Esophagus squamous epithelium (tissue), 5 donors: Measurements from ENCODE around the gene FEM1B. TPM values are rescaled to one million over a fixed set of nuclear protein-coding genes. Genes with fewer than 3 reads are reported as not detected.
A peak's percentile ranks its signal among the peaks of the same experiment; 100 is the strongest.

Source experiments
- DNase-seq: peaks from one replicate; lab custom pipeline; 2025; lab: John Stamatoyannopoulos, UW
- H3K27ac ChIP-seq, 4 donors: fragments of 200-600 bp; sonication (generic); one replicate each; pipeline ENCODE4 v1.5.1; 2016 to 2019; ENCODE audit warnings: mild to moderate bottlenecking in 1 of 4
- H3K27me3 ChIP-seq, 4 donors: fragments of 200-600 bp; sonication (generic); 1 replicate in 3 of 4; 2 replicates in 1 of 4; pipeline versions ENCODE4 v1.5.1 to v1.6.0; 2017 to 2021; ENCODE audit warnings: antibody characterized with exemption in 1 of 4
- H3K36me3 ChIP-seq, 3 donors: fragments of 200-600 bp; sonication (generic); one replicate each; pipeline ENCODE4 v1.5.1; 2016 to 2019
- H3K4me1 ChIP-seq, 3 donors: fragments of 200-600 bp; sonication (generic); one replicate each; pipeline ENCODE4 v1.5.1; 2017 to 2019
- H3K4me3 ChIP-seq, 4 donors: fragments of 200-600 bp; sonication (generic); 1 replicate in 3 of 4; 2 replicates in 1 of 4; pipeline ENCODE4 v1.5.1; 2016 to 2019; ENCODE audit warnings: mild to moderate bottlenecking in 2 of 4, moderate library complexity in 1 of 4
- H3K9me3 ChIP-seq, 3 donors: fragments of 200-600 bp; sonication (generic); one replicate each; pipeline ENCODE4 v1.5.1; 2016 to 2019
- CTCF ChIP-seq, 6 experiments: fragments of 450-650 bp in 4 of 6; fragments of 200-600 bp in 2 of 6; sonication (generic) in 2 of 6; IDR thresholded peaks; one replicate each; pipeline ENCODE4 v1.5.1; 2016 to 2019; ENCODE audit warnings: antibody characterized with exemption in 6 of 6, mild to moderate bottlenecking in 4 of 6, moderate library complexity in 4 of 6
- POLR2A ChIP-seq, 4 donors: fragments of 450-650 bp; IDR thresholded peaks; one replicate each; pipeline ENCODE4 v1.6.1; 2017; ENCODE audit warnings: antibody characterized with exemption in 4 of 4, mild to moderate bottlenecking in 4 of 4, moderate library complexity in 3 of 4
- WGBS, 2 donors: methylation state at CpG; one replicate each; pipeline ENCODE4 v1.1.5; 2018; 5-methylcytosine and 5-hydroxymethylcytosine counted together
- intact Hi-C: fragments of 100-400 bp; cut with DNase I; formaldehyde crosslinking; loops from one replicate; pipeline ENCODE4 v1.15.0; 2022
- total RNA-seq, 4 donors: library from RNA; depleted of rRNA; stranded (reverse); fragments of >200 nt; gene quantifications; one replicate each; pipeline ENCODE4 v1.1.0, GENCODE V29; 2016
- donor health status: DM: yes; HTN: yes; CAD: no.

FEM1B gene
- total RNA-seq, 4 donors from 2014 or later, result 32.3 to 64.4 (median 46.8) TPM

GRCh38 chr15:68309024-68309423, 31.5 kb downstream of the FEM1B start:
- H3K27me3 ChIP-seq, result peaks cover 0 to 22% (median 0%) of the 10 kb centered on the region in 4 donors
- no peak for TF ChIP-seq CTCF (IDR thresholded peaks at IDR 0.05)
- no peak for TF ChIP-seq POLR2A (IDR thresholded peaks at IDR 0.05)
- H3K9me3 ChIP-seq, result no peaks in the 10 kb centered on the region
- no peaks in the 10 kb centered on the region for H3K36me3 ChIP-seq
- no peak overlapping the region for H3K4me3 ChIP-seq
- peaks cover 3 to 22% (median 4%) of the 10 kb centered on the region in 3 donors for H3K4me1 ChIP-seq
- DNase-seq, result no peak
- intact Hi-C loops, result loop anchor here (5.0 kb wide), 1 partner anchor 57 kb away; no protein-coding TSS in a partner anchor
- WGBS, 2 donors, result 55 to 73% methylated on average over 3 of the region's 3 CpGs
- no peak overlapping the region for H3K27ac ChIP-seq

- H3K4me1 ChIP-seq, result peaks cover 3 to 22% (median 4%) of the 10 kb centered on the region in 3 donors
- WGBS, 2 donors, result 41 to 47% methylated on average over 7 of the region's 7 CpGs
- no peaks in the 10 kb centered on the region for H3K36me3 ChIP-seq
- no peaks in the 10 kb centered on the region for H3K9me3 ChIP-seq
- H3K27ac ChIP-seq, result peak overlapping the region in 2 of 4 donors; percentile 42 to 49
- H3K27me3 ChIP-seq, result peaks cover 0 to 28% (median 0%) of the 10 kb centered on the region in 4 donors
- DNase-seq, result no peak
- intact Hi-C loops, result loop anchor here (10.0 kb wide), 1 partner anchor 245 kb away; no protein-coding TSS in a partner anchor
- no peak overlapping the region for H3K4me3 ChIP-seq
- TF ChIP-seq POLR2A (IDR thresholded peaks at IDR 0.05) (no peak), CTCF (IDR thresholded peaks at IDR 0.05) (no peak)
Observed at GRCh38 chr15:68310178-68310803, 32.7 kb downstream of the FEM1B start.

- Histone ChIP-seq H3K27ac (peak overlapping the region in 2 of 4 donors; percentile 42 to 49), H3K4me3 (no peak overlapping the region), H3K9me3 (no peaks in the 10 kb centered on the region), H3K27me3 (peaks cover 0 to 35% (median 0%) of the 10 kb centered on the region in 4 donors), H3K36me3 (no peaks in the 10 kb centered on the region), H3K4me1 (peaks cover 3 to 28% (median 4%) of the 10 kb centered on the region in 3 donors)
- intact Hi-C loops, result loop anchor here (10.0 kb wide), 1 partner anchor 244 kb away; no protein-coding TSS in a partner anchor
- DNase-seq, result no peak
- 90 to 91% methylated on average over 4 to 16 of the region's 22 CpGs for WGBS, 2 donors
- no peak for TF ChIP-seq POLR2A (IDR thresholded peaks at IDR 0.05)
- no peak for TF ChIP-seq CTCF (IDR thresholded peaks at IDR 0.05)
Observed at GRCh38 chr15:68310804-68311463, 33.4 kb downstream of the FEM1B start.

- Histone ChIP-seq H3K4me1 (peaks cover under 1 to 27% (median 4%) of the 10 kb centered on the region in 3 donors), H3K4me3 (no peak overlapping the region), H3K27ac (no peak overlapping the region), H3K9me3 (no peaks in the 10 kb centered on the region), H3K27me3 (peaks cover 0 to 39% (median 0%) of the 10 kb centered on the region in 4 donors), H3K36me3 (no peaks in the 10 kb centered on the region)
- DNase-seq, result no peak
- 79 to 93% methylated on average over 3 of the region's 3 CpGs for whole genome bisulfite sequencing, 2 donors
- intact Hi-C loops, result loop anchor here (10.0 kb wide), 1 partner anchor 243 kb away; no protein-coding TSS in a partner anchor
- no peak for TF ChIP-seq POLR2A (IDR thresholded peaks at IDR 0.05)
Observed at GRCh38 chr15:68311464-68311835, 33.9 kb downstream of the FEM1B start.

- TF ChIP-seq POLR2A (IDR thresholded peaks at IDR 0.05) (no peak), CTCF (IDR thresholded peaks at IDR 0.05) (no peak)
- no peak for DNase-seq
- Histone ChIP-seq H3K36me3 (no peaks in the 10 kb centered on the region), H3K4me3 (no peak overlapping the region), H3K4me1 (peaks cover 0 to 22% (median 4%) of the 10 kb centered on the region in 3 donors), H3K9me3 (no peaks in the 10 kb centered on the region), H3K27ac (no peak overlapping the region), H3K27me3 (peaks cover 0 to 38% (median 0%) of the 10 kb centered on the region in 4 donors)
- 78 to 84% methylated on average over 2 to 3 of the region's 3 CpGs for WGBS, 2 donors
- intact Hi-C loops, result loop anchor here (10.0 kb wide), 1 partner anchor 243 kb away; no protein-coding TSS in a partner anchor
Observed at GRCh38 chr15:68311859-68312557, 34.5 kb downstream of the FEM1B start.
